Activated naive CD4-positive, alpha-beta T cell treated with anti-CD3 and anti-CD28 coated beads, Interleukin-2, amount 50 U/mL, for 24 hours (primary cell): ENCODE measurements around the gene ITGA1.
"Not testable (repeated sequence)": the region's sequence is repeated elsewhere in the genome, so short reads cannot be mapped to it uniquely, and the experiment has no call there.

Experiments
- H3K27ac Mint-ChIP-seq: one replicate; pipeline ENCODE4 v1.8.0; 2021; ENCODE audit warnings: mild to moderate bottlenecking, mixed read lengths
- H3K27me3 Mint-ChIP-seq: one replicate; pipeline ENCODE4 v1.8.0; 2021; ENCODE audit warnings: mixed read lengths
- H3K36me3 Mint-ChIP-seq: one replicate; pipeline ENCODE4 v1.8.0; 2021; ENCODE audit warnings: mixed read lengths
- H3K4me1 Mint-ChIP-seq: one replicate; pipeline ENCODE4 v1.8.0; 2021; ENCODE audit warnings: mixed read lengths
- H3K4me3 Mint-ChIP-seq: one replicate; pipeline ENCODE4 v1.8.0; 2021; ENCODE audit warnings: mild to moderate bottlenecking, mixed read lengths
- H3K9me3 Mint-ChIP-seq: one replicate; pipeline ENCODE4 v1.8.0; 2021; ENCODE audit warnings: mixed read lengths

Gene ITGA1

DNA sequence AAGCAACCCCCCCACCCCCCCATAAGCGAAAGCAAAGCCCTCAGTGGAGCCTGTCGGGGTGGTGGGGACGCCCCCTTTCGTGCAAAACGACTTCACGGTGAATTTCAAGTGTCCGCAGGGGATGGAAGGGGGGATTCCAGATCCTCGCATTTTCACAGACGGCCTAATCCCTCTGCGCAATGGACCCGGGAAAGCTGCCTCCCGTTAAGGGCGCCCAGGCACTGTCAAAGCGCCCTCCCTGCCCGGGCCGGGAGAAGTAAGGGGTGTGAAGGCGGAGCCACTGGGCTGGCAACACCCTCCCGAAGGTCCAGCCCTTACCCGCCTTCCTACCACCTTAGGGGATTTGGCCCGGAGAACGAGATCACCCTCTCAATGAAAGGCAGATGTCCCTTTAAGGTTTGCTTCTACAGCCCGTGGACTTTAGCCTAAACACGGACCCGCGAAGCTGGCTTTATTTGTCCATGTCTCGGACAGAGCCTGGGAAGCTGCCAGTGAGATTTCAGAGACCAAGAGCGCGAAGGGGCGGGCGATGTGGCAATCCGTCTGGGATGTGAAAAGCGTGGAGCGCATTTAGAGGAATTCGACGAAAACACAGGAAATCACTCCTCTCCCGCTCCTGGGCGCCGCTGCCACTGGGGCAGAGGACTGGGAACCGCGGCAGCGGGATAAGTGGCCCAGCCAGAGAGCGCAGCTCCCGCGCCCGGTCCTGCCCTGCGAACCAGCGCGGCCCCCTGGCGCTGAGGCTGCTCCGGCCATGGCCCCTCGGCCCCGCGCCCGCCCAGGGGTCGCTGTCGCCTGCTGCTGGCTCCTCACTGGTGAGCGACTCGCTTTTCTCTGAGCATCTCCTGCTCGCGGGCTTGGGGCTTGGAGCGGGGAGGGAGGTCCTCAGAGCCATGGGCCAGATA, at the start of gene ITGA1, which contains the start of gene PELO:
Gene ITGA1, plus strand, starts transcription at position 317 of the 905 bp plus-strand sequence. Its CDS starts 438 bp downstream, at position 755.
Gene PELO, plus strand, starts transcription at position 317 of the 905 bp plus-strand sequence. CDS start 12,479 bp downstream, outside the sequence.
- Mint-ChIP-seq H3K4me3 (peak within 1 kb of the TSS; percentile 94), H3K9me3 (no peaks in the 10 kb centered on the region), H3K36me3 (peaks cover 3% of the 10 kb centered on the region), H3K4me1 (peaks cover 45% of the 10 kb centered on the region), H3K27me3 (no peaks in the 10 kb centered on the region), H3K27ac (peak within 1 kb of the TSS; percentile 95)

DNA sequence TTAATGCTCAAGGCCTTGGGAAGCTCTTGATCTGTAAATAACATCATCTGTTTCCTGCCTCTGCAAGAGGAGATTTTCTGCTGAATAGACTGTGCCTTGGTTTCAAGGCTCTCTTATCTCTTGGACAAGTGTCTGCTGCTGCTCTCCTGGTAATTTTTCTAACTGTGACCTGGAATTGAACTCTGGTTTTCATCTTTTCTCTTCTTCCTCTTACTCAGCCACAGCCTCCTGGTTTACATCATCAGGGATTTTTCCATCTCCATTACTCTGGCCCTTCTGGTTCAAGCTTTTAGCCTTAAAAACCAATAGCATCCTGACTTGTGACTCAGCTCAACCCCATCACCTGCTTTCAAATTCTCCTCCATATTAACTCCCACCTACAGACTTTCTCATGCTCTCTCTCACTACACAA, 49.6 kb upstream of the ITGA1 start:
- H3K36me3 Mint-ChIP-seq: peaks cover 3% of the 10 kb centered on the region
- peaks cover 6% of the 10 kb centered on the region for H3K9me3 Mint-ChIP-seq
- H3K4me3 Mint-ChIP-seq: peak overlapping the region; percentile 12
- no peaks in the 10 kb centered on the region for H3K27me3 Mint-ChIP-seq
- H3K4me1 Mint-ChIP-seq: peaks cover 54% of the 10 kb centered on the region
- peak overlapping the region; percentile 68 for H3K27ac Mint-ChIP-seq

DNA sequence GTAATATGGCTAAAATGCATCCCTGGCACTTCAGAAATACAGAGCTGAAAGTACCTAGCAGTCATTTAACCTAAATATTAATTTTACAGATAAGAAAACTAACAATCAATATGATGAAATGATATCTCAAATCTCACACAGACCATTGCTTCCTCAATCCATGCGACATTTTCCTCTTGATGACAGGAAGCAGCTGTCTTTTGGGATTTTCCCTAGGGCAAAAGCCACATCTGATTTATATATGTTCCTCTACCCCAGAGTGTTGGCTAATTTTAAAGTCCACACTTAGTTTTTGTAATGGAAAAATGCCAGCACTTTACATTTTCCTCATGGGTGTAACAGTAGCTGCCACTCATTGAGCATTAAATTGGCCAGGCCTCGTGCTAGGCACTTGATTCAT, 47.7 kb upstream of the ITGA1 start:
- peaks cover 6% of the 10 kb centered on the region for H3K9me3 Mint-ChIP-seq
- H3K27me3 Mint-ChIP-seq: no peaks in the 10 kb centered on the region
- peaks cover 72% of the 10 kb centered on the region for H3K4me1 Mint-ChIP-seq
- no peak overlapping the region for H3K27ac Mint-ChIP-seq
- H3K36me3 Mint-ChIP-seq: peaks cover 3% of the 10 kb centered on the region
- no peak overlapping the region for H3K4me3 Mint-ChIP-seq

DNA sequence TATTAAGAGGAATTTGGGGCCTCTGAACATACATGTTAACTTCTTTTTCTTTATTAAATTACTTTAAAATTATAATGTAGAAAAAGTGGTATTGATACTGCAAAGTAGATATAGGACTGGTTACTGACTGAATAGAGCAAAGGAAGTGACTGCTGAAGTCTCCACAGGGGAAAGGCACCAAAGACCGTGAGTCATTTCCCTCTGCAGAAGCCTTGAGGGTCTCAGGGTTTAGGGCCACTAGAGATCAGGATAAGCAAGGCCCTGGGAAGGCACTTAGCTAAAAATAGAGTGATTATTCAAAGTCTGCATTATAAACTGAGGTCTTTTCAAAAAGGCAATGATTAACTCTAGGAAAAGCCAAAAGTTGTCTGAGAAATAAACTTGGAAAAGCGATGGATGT, 44.7 kb upstream of the ITGA1 start:
- Mint-ChIP-seq H3K4me3 (peak overlapping the region; percentile 51), H3K27ac (peak overlapping the region; percentile 87), H3K4me1 (peaks cover 71% of the 10 kb centered on the region)

DNA sequence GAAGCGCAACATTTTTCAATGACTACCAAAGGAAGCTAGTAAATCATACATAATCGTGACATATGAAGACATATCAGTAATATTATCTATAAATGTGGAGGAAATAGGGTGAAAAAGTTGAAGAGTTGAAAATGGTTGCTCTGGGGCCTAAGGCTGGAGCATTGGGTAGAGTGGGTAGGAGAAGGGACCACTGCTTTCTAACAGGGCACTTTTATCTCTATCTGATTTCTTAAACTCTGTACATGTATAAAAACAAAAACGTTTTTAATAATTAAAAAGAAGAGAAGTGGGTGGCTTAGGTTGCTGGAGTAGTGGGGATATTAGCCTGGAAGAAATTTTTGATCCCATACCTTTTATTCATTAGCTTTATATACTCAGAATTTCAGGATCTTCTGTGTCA, 44.2 kb upstream of the ITGA1 start:
- no peaks in the 10 kb centered on the region for H3K36me3 Mint-ChIP-seq
- peaks cover 68% of the 10 kb centered on the region for H3K4me1 Mint-ChIP-seq
- no peaks in the 10 kb centered on the region for H3K27me3 Mint-ChIP-seq
- peak overlapping the region; percentile 51 for H3K4me3 Mint-ChIP-seq
- H3K27ac Mint-ChIP-seq: peak overlapping the region; percentile 87
- no peaks in the 10 kb centered on the region for H3K9me3 Mint-ChIP-seq

More for the DNA sequence above, 44.7 kb upstream of the ITGA1 start:
- H3K27me3 Mint-ChIP-seq: no peaks in the 10 kb centered on the region
- H3K9me3 Mint-ChIP-seq: peaks cover 5% of the 10 kb centered on the region
- peaks cover 3% of the 10 kb centered on the region for H3K36me3 Mint-ChIP-seq

DNA sequence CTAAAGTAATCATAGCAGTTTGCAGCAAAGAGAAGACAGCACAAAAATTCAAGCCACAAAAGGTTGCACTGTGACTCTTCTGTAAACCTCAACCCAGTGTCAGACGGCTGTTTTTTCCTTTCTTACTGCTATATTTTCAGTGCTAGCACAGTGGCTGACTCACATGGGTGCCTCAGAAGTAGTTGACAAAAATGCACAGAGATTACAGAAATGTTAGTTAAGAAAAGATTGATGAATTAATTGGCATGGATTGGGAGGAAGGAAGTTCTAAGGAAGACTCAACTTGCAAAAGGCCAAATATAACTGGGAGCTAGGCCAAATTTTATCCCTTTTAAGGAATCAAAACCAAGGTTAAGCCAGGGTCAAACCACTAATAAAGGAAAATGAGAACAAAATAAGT, 43.7 kb upstream of the ITGA1 start:
- peaks cover 65% of the 10 kb centered on the region for H3K4me1 Mint-ChIP-seq

DNA sequence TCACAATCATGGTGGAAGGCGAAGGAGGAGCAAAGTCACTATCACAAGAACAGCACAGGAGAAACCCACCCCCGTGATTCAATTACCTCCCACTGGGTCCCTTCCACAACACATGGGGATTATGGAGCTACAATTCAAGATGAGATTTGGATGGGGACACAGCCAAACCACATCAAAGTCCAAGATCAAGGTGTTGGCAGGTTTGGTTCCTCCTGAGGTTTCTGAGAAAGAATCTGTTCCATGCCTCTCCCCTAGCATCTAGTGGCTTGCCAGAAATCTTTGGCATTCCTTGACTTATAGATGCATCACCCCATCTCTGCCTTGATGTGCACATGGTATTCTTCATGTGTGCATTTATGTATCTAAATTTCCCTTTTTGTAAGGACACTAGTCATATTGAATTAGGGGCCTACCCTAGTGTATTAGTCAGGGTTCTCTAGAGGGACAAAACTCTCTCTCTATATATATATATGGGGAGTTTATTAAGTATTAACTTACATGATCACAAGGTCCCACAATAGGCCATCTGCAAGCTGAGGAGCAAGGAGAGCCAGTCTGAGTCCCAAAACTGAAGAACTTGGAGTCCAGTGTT, 42.8 kb upstream of the ITGA1 start:
- H3K27ac Mint-ChIP-seq: peak overlapping the region; percentile 91
- H3K4me3 Mint-ChIP-seq, H3K9me3 Mint-ChIP-seq, H3K36me3 Mint-ChIP-seq, H3K27me3 Mint-ChIP-seq: not testable (repeated sequence)
- H3K4me1 Mint-ChIP-seq: peaks cover 55% of the 10 kb centered on the region

More for the DNA sequence above, 43.7 kb upstream of the ITGA1 start:
- Mint-ChIP-seq H3K27ac (peak overlapping the region; percentile 85), H3K4me3 (peak overlapping the region; percentile 38), H3K27me3 (no peaks in the 10 kb centered on the region), H3K9me3 (no peaks in the 10 kb centered on the region), H3K36me3 (no peaks in the 10 kb centered on the region)

DNA sequence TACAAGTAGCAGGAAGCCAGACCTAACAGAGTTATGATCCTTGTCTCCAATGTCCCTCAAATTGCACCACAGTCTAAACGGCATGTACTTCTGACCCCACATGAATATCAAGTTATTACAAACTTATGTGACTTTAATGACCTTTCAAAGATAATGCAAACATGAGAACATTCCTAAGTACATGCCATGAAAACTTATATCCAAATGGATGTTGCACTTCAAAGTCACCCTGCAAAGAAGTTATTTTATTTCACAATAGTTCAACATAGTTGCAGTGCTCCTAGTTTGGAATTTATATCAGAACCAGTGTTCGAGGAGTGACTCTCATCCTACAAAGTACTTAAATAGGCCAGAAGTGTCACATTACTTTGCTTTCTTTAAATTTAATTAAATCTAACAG, 41.2 kb upstream of the ITGA1 start:
- Mint-ChIP-seq H3K4me3 (no peak overlapping the region), H3K36me3 (no peaks in the 10 kb centered on the region), H3K9me3 (no peaks in the 10 kb centered on the region), H3K27me3 (no peaks in the 10 kb centered on the region), H3K4me1 (peaks cover 48% of the 10 kb centered on the region), H3K27ac (no peak overlapping the region)

DNA sequence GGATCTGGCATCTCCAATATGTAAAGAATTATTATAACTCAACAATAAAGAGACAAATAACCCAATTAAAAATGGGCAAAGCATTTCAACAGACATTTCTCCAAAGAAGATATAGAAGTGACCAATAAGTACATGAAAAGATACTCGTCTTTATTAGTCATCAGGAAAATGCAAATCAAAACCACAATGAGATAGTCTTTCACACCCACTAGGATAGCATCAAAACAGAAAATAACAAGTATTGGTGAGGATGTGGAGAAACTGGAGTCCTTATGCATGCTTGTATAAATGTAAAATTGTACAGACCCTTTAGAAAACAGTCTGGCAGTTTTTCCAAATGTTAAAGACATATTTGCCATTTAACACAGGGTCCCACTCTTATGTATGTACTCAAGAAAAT, 39.1 kb upstream of the ITGA1 start:
- no peaks in the 10 kb centered on the region for H3K27me3 Mint-ChIP-seq
- H3K4me3 Mint-ChIP-seq: no peak overlapping the region
- no peaks in the 10 kb centered on the region for H3K9me3 Mint-ChIP-seq
- no peaks in the 10 kb centered on the region for H3K36me3 Mint-ChIP-seq
- H3K27ac Mint-ChIP-seq: no peak overlapping the region
- peaks cover 27% of the 10 kb centered on the region for H3K4me1 Mint-ChIP-seq

DNA sequence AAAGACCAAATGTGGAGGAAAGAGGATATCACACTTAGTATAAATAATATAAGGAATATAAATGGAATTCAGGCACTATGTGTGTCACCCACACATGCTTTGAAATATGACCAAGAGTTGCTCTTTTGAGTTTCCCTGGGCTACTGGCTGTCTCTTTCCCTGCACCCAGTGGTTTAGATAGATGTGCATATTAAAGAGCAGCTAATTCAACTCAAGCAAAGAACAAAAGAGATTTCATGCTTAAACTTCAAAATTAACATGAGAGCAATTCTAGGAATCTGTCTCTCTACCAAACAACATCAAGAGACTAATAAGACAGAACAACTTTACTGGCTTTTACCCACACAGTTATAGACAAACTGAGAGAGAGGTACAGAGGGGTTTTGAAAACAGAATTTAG, 38.0 kb upstream of the ITGA1 start:
- Mint-ChIP-seq H3K4me1 (peaks cover 18% of the 10 kb centered on the region), H3K4me3 (no peak overlapping the region), H3K9me3 (no peaks in the 10 kb centered on the region), H3K27me3 (no peaks in the 10 kb centered on the region), H3K36me3 (no peaks in the 10 kb centered on the region), H3K27ac (no peak overlapping the region)

DNA sequence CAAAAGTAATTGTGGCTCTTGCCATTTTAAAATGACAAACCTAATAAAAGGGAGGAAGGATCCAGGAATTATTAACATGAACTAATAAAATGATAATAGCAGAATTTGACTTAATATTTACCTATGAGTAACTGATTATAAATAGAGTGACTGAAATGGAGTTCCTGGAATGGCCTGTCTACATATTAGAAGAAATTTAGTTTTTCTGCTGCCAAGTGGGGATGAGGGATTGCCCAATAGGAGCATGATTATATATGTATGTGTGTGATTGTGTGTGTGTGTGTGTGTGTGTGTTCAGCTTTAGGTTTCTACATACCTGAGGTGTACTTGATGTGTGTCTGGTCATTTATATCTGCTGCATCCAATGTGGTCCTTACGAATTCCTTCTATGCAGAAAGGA, 36.6 kb upstream of the ITGA1 start:
- Mint-ChIP-seq H3K4me3 (no peak overlapping the region), H3K27ac (no peak overlapping the region), H3K27me3 (no peaks in the 10 kb centered on the region), H3K9me3 (no peaks in the 10 kb centered on the region), H3K4me1 (peaks cover 5% of the 10 kb centered on the region), H3K36me3 (no peaks in the 10 kb centered on the region)

DNA sequence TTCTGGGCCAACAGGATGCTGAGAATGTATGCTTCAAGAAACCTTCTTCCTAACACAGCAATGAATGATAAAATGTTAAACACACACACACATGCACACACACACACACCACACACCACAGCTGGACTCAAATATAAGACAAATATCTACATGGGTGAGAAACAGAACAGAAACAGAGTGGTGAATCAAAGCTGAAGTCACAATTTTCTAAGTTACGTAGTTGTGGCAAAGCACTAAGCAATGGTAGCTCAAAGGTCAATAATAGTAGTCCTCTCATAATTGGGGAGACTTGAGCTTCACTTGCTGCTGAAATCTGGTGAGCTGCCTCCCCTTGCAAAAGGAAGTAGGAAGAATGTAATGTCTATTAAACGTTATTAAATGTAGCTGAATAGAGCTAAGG, 33.7 kb upstream of the ITGA1 start:
- no peak overlapping the region for H3K27ac Mint-ChIP-seq

DNA sequence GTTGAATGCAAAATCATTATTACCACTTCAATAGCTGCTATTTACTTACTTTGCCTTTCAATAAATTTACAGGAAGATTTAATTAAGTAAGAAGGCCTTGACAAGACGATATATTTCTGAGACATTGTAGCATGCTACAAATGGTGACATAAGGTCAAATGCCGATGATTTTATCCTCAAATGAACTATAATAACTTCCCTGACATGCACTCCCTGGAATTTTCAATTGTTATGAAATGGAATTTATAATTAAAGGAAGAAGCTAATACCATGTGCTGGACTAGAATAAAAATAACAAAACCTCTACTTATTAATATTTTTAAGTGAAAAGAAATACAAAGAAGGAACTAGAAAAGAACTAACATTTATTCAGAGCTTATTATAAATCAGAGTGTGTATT, 30.2 kb upstream of the ITGA1 start:
- H3K9me3 Mint-ChIP-seq: peaks cover 10% of the 10 kb centered on the region
- no peaks in the 10 kb centered on the region for H3K36me3 Mint-ChIP-seq
- H3K27me3 Mint-ChIP-seq: no peaks in the 10 kb centered on the region
- no peak overlapping the region for H3K27ac Mint-ChIP-seq
- H3K4me1 Mint-ChIP-seq: peaks cover 24% of the 10 kb centered on the region
- no peak overlapping the region for H3K4me3 Mint-ChIP-seq

More for the DNA sequence above, 33.7 kb upstream of the ITGA1 start:
- Mint-ChIP-seq H3K4me3 (no peak overlapping the region), H3K4me1 (peaks cover 9% of the 10 kb centered on the region), H3K36me3 (no peaks in the 10 kb centered on the region), H3K9me3 (no peaks in the 10 kb centered on the region), H3K27me3 (no peaks in the 10 kb centered on the region)

DNA sequence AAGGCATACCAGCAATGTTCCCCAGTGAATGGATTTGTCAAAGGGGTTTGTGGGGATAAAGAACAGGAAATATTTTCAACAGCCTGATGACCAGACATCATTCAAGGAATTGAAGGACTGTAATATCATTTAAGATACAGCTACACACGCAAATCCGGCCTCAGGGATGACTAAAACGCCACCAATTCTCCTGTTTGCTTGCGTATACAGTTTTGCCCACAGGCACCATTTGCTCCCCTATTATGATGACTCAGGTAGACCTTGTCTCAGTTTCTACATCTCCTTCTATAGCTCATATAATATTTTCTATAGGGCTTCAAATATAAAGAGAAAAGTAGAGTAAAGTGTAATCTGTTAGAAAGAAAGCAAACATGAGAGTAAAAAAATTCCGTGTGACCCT, 29.7 kb upstream of the ITGA1 start:
- Mint-ChIP-seq H3K4me1 (peaks cover 24% of the 10 kb centered on the region), H3K9me3 (peaks cover 10% of the 10 kb centered on the region), H3K36me3 (no peaks in the 10 kb centered on the region), H3K4me3 (no peak overlapping the region), H3K27ac (no peak overlapping the region), H3K27me3 (no peaks in the 10 kb centered on the region)

DNA sequence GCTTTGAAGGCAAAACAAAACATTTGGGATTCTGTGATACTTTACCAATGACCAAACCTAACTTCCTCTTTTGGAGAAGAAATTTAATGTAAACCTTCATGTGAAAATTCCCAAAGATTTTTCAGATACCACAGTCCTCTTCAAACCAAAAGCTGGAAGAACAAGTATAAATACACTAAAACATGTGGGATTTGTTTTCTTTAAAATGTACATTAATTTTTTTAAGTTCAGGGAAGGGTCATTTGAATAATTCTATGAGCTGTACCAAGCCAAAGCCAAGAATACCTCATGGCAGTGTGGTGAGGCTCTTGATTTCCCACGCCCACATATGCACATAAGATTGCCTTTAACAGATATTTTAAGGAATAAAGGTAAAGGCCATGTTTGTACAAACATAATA, 28.4 kb upstream of the ITGA1 start:
- Mint-ChIP-seq H3K27ac (no peak overlapping the region), H3K4me1 (peaks cover 29% of the 10 kb centered on the region), H3K9me3 (peaks cover 10% of the 10 kb centered on the region), H3K36me3 (peaks cover 1% of the 10 kb centered on the region), H3K4me3 (no peak overlapping the region), H3K27me3 (no peaks in the 10 kb centered on the region)

DNA sequence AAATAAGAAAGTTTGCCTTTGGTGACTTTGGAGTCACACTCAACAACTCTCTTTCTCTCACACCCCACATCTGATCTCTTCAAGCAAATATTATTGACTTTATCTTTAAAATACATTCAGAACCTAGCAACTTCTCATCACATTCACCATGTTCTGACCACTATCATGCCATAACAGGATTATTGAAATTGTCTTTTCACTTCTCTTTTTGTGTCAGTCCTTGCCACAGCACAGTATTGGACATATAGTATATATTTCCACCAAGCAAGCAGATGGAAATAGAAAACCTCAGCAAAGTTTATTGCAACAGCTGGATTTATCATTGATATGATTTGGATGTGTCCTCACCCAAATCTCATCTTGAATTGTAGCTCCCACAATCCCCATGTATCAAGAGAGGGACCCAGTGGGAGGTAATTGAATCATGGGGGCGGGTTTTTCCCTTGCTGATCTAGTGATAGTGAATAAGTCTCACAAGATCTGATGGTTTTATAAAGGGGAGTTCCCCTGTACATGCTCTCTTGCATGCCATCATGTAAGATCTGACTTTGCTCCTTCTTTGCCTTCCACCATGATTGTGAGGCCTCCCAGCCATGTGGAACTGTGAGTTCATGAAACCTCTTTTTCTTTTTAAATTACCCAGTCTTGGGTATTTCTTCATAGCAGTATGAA, 26.9 kb upstream of the ITGA1 start:
- peaks cover 33% of the 10 kb centered on the region for H3K4me1 Mint-ChIP-seq
- H3K27ac Mint-ChIP-seq: peak overlapping the region; percentile 36
- no peaks in the 10 kb centered on the region for H3K27me3 Mint-ChIP-seq
- H3K4me3 Mint-ChIP-seq: no peak overlapping the region
- H3K36me3 Mint-ChIP-seq: peaks cover 1% of the 10 kb centered on the region
- peaks cover 10% of the 10 kb centered on the region for H3K9me3 Mint-ChIP-seq
